DMS79 treated with DMSO at 0.1 percent for 48 hours (cell line): ENCODE results near the gene ZNF692.
A peak's percentile ranks its signal among the peaks of the same experiment; 100 is the strongest.
"Not testable (repeated sequence)": the region's sequence is repeated elsewhere in the genome, so short reads cannot be mapped to it uniquely, and the experiment has no call there.

Experiments
- DNase-seq: peaks from one replicate; lab custom pipeline; 2025; lab: John Stamatoyannopoulos, UW

Gene ZNF692, protein sequence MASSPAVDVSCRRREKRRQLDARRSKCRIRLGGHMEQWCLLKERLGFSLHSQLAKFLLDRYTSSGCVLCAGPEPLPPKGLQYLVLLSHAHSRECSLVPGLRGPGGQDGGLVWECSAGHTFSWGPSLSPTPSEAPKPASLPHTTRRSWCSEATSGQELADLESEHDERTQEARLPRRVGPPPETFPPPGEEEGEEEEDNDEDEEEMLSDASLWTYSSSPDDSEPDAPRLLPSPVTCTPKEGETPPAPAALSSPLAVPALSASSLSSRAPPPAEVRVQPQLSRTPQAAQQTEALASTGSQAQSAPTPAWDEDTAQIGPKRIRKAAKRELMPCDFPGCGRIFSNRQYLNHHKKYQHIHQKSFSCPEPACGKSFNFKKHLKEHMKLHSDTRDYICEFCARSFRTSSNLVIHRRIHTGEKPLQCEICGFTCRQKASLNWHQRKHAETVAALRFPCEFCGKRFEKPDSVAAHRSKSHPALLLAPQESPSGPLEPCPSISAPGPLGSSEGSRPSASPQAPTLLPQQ

GRCh38 chr1:248858891-248859889 lies at the start of gene ZNF692:
TSS of gene ZNF692 (minus strand) at chr1:248859085. CDS start at chr1:248858309, 776 bp downstream.
- peak; percentile 97 for DNase-seq

DNA sequence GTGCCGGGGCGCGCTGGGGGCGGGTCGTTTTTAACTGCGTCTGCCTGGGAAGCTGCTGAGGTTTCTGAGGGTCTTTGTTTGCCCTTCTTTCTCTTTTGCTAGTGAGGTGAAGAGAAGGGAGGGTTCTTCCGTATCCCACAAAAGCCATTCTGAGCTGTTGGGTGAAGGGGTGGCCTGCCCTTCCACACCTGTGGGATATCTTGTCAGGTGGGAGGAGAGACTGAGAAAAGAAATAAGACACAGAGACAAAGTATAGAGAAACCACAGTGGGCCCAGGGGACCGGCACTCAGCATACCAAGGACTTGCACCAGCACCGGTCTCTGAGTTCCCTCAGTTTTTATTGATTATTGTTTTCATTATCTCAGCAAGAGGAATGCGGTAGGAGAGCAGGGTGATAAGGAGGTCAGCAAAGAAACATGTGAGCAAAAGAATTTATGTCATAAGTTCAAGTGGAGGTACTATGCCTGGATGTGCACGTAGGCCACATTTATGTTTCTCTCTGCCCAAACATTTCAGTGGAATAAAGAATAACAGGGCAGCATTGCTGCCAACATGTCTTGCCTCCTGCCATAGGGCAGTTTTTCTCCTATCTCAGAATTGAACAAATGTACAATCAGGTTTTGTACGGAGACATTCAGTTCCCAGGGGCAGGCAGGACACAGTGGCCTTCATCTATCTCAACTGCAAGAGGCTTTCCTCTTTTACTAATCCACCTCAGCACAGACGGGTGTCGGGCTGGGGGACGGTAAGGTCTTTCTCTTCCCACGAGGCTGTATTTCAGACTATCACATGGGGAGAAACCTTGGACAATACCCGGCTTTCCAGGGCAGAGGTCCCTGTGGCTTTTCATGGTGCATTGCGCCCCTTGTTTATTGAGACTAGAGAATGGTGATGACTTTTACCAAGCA lies 48.1 kb upstream of the ZNF692 start:
- peak; percentile 84 for DNase-seq

- peak; percentile 89 for DNase-seq
Observed at GRCh38 chr1:248906009-248906752, 47.3 kb upstream of the ZNF692 start, which contains the start of gene PGBD2. TSS of gene PGBD2 (plus strand) at chr1:248906235. CDS start at chr1:248913863, 7,628 bp downstream.

GRCh38 chr1:248905662-248906008 lies 46.8 kb upstream of the ZNF692 start:
- no peak for DNase-seq

DNA sequence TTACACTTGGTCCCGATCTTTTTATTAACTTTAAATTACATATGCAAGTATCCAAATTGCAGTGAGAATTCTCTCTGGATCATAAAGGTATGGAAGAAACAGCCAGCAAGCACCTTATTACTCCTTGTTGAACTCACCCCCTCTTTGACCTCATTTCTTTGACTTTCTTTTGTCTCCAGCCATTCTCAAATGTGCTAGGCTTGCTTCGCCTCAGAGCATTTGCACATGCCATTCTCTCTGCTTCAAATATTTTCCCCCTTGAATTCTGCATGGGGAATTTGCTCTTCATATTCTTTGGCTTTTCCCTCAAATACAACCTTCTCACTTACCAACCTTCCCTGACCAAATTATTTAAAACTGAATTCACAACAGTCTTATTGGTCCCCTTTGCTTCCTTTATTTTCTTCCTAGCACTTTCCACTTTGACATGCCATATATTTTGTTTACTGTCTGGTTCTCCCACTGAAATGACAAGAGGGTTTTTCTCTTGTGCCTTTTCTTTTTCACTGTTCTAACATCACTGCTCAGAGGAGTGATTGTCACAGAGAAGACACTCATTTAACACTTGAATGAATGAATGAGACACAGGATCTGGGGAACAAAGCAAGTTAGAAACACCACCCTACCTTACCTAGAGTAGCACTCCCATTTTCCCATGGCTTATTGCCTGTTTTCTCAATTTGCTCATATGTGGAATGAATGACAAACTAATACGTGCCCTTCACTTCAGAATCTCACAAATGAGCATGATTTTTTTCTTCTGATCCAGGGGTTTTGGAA lies 45.7 kb upstream of the ZNF692 start:
- no peak for DNase-seq

DNA sequence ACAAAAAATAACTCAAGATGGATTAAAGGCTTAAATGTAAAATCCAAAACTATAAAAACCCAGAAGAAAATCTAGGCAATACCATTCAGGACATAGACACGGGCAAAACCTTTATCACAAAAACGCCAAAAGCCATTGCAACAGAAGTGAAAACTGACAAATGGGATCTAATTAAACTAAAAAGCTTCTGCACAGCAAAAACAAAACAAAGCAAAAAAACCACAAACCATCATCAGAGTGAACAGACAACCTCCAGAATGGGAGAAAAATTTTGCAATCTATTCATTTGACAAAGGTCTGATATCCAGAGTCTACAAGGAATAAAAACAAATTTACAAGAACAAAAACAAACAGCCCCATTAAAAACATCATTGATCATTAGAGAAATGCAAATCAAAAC lies 42.7 kb upstream of the ZNF692 start:
- no peak for DNase-seq

- no peak for DNase-seq
Observed at GRCh38 chr1:248900637-248901036, 41.8 kb upstream of the ZNF692 start.

GRCh38 chr1:248897412-248898337 lies 38.8 kb upstream of the ZNF692 start:
- no peak for DNase-seq

- DNase-seq = no peak
Observed at GRCh38 chr1:248894837-248895236, 36.0 kb upstream of the ZNF692 start.

GRCh38 chr1:248892590-248892989 lies 33.7 kb upstream of the ZNF692 start:
- no peak for DNase-seq

DNA sequence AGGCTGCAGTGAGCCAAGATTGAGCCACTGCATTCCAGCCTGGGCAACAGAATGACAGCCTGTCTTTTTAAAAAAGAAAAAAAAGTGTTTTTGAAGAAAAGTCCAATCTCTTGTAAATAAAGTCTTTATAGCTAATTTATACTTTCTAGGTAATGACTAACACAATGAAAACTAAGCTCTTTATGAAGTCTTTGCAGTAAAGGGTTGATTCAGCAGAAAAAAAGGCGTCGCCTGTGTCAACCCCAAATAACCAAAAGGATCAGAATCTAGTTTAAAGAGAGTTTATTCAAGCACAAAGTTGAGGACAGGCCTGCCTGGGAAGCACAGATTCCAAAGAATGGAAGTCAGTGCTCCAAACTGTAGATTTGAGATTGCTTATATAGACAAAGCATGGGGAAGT lies 32.9 kb upstream of the ZNF692 start:
- DNase-seq = no peak

- no peak for DNase-seq
Observed at GRCh38 chr1:248890549-248891498, 31.9 kb upstream of the ZNF692 start.

DNA sequence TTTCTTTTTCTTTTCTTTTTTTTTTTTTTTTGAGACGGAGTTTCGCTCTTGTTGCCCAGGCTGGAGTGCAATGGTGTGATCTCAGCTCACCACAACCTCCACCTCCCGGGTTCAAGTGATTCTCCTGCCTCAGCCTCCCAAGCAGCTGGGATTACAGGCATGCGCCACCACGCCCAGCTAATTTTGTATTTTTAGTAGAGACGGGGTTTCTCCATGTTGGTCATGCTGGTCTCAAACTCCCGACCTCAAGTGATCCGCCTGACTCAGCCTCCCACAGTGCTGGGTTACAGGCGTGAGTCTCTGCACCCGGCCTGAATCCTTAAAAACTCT lies 31.0 kb upstream of the ZNF692 start:
- not testable (repeated sequence) for DNase-seq

- no peak for DNase-seq
Observed at GRCh38 chr1:248886237-248886895, 27.5 kb upstream of the ZNF692 start.

DNA sequence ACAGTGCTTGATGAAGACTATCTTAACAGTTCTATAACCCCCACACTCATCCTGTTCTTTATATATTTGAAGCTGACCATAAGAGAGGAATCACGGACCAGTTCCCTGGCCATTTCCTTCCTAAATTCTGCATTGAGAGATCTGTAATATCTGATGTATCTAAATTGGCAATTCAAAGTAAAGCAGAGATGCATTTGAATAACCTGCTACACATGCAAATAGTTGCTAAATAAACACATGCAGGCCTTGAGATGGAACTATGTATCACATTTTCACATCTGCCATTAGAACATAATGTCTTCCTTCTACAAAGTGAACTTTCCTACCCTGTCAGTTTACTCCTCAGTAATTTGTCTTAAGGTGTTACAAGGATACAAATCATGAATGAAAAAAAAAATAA lies 26.8 kb upstream of the ZNF692 start:
- no peak for DNase-seq

- DNase-seq = no peak
Observed at GRCh38 chr1:248884632-248885295, 25.9 kb upstream of the ZNF692 start.

GRCh38 chr1:248882427-248882826 lies 23.5 kb upstream of the ZNF692 start:
- DNase-seq = not testable (repeated sequence)
